Lower leg skin (tissue), 4 donors: ENCODE measurements around the gene SHKBP1. TPM values are rescaled to one million over a fixed set of nuclear protein-coding genes. Genes with fewer than 3 reads are reported as not detected.

ENCODE experiments used
- DNase-seq, 2 donors: peaks; one replicate each; pipeline ENCODE4 v3.0.0-alpha.2; 2019; ENCODE audit warnings: low spot score in 2 of 2
- H3K4me3 ChIP-seq: fragments of 200-600 bp; sonication (generic); 2 replicates; pipeline ENCODE4 v1.5.1; 2017; ENCODE audit warnings: mild to moderate bottlenecking, low read depth; ENCODE audit not compliant: poor library complexity, severe bottlenecking
- POLR2A ChIP-seq, 2 donors: fragments of 450-650 bp; IDR thresholded peaks; one replicate each; pipeline ENCODE4 v1.6.1; 2016 to 2017; ENCODE audit warnings: antibody characterized with exemption in 2 of 2, mild to moderate bottlenecking in 1 of 2, moderate library complexity in 1 of 2
- WGBS, 2 donors: methylation state at CpG; one replicate each; pipeline ENCODE4 v1.1.5; 2018; 5-methylcytosine and 5-hydroxymethylcytosine counted together
- intact Hi-C: fragments of 100-400 bp; cut with DNase I; formaldehyde crosslinking; loops from one replicate; pipeline ENCODE4 v1.15.0; 2023; ENCODE audit warnings: low total_unique reads
- total RNA-seq, 4 donors: library from RNA; depleted of rRNA; stranded (reverse); fragments of >200 nt; gene quantifications; one replicate each; pipeline ENCODE4 v1.1.0, GENCODE V29; 2016
- TF ChIP-seq, protein P1 (sequence below), 3 donors: fragments of 450-650 bp; IDR thresholded peaks; one replicate each; pipeline ENCODE4 v1.5.1; 2016; ENCODE audit warnings: antibody characterized with exemption in 3 of 3, mild to moderate bottlenecking in 3 of 3, moderate library complexity in 2 of 3

SHKBP1 gene
- total RNA-seq, 4 donors from 2014 or later, result 39.6 to 53.4 (median 43.0) TPM

DNA sequence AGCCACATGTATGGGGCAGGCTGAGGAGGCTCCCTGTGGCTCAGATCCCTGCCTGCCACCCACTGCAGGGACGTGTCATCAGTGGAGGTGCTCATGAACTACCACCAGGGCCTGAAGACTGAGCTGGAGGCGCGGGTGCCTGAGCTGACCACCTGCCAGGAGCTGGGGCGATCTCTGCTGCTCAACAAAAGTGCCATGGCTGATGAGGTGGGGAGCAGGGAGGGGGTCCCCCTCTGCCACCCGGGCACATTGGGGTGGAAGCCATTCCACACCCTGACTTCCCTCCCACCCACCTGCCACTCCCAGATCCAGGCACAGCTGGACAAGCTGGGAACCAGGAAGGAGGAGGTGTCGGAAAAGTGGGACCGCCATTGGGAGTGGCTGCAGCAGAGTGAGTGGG lies 11.3 kb upstream of the SHKBP1 start:
- TF ChIP-seq, protein P1, sequence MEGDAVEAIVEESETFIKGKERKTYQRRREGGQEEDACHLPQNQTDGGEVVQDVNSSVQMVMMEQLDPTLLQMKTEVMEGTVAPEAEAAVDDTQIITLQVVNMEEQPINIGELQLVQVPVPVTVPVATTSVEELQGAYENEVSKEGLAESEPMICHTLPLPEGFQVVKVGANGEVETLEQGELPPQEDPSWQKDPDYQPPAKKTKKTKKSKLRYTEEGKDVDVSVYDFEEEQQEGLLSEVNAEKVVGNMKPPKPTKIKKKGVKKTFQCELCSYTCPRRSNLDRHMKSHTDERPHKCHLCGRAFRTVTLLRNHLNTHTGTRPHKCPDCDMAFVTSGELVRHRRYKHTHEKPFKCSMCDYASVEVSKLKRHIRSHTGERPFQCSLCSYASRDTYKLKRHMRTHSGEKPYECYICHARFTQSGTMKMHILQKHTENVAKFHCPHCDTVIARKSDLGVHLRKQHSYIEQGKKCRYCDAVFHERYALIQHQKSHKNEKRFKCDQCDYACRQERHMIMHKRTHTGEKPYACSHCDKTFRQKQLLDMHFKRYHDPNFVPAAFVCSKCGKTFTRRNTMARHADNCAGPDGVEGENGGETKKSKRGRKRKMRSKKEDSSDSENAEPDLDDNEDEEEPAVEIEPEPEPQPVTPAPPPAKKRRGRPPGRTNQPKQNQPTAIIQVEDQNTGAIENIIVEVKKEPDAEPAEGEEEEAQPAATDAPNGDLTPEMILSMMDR (IDR thresholded peaks at IDR 0.05), result no peak
- TF ChIP-seq POLR2A (IDR thresholded peaks at IDR 0.05), result no peak
- intact Hi-C loops, result no loop called here
- WGBS, 2 donors, result 65 to 66% methylated on average over 7 of the region's 7 CpGs
- DNase-seq, result no peak
- no peak overlapping the region for H3K4me3 ChIP-seq

DNA sequence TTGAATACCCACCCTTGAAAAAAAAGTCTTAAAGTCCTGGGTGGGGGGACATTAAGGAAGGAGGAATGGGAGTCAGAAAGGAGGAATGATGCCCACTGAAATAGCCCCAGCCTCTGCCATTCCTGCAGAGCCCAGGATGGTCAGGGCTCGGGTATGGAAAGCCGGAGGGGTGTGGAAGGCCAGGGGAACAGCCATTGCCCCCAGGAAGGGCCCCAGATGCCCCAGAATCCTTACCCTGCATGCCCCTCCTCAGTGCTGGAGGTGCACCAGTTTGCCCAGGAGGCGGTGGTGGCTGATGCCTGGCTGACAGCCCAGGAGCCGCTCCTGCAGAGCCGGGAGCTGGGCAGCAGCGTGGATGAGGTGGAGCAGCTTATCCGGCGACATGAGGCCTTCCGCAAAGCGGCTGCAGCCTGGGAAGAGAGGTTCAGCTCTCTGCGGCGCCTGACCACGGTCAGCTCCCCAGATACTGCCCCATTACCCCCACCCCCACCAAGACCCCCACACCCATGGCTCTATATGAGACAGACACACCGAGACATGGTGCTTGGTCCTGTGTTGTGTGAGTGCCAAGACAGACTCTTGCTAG lies 10.7 kb upstream of the SHKBP1 start:
- no peak for TF ChIP-seq POLR2A (IDR thresholded peaks at IDR 0.05)
- TF ChIP-seq, protein P1 (IDR thresholded peaks at IDR 0.05), result no peak
- intact Hi-C loops, result no loop called here
- WGBS, 2 donors, result 46 to 74% methylated on average over 13 to 14 of the region's 14 CpGs
- no peak overlapping the region for H3K4me3 ChIP-seq
- no peak for DNase-seq

DNA sequence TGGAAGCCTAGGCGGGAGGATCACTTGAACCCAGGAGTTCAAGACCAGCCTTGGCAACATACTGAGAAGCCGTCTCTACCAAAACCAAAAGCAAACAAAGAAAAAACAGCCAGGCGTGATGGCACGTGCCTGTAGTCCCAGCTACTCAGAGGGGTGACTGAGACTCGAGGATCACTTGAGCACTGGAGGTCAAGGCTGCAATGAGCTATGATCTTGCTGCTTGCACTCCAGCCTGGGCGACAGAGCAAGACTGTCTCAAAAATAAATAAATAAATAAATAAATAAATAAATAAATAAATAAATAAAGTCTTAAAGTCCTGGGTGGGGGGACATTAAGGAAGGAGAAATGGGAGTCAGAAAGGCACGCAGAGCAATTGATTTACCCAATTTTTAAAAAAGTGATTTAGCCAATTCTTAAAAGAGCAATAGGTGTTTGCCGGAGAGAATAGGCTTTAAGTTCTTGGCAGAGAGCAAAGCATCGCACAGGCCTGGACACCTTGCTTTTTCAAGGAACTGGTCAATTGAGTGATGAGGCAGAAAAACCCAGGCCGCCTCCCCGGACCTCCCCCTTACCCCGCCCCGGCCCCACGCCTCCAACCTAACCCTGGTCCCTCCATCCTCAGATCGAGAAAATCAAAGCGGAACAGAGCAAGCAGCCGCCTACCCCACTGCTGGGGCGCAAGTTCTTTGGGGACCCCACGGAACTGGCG lies 9.5 kb upstream of the SHKBP1 start:
- 33 to 36% methylated on average over 20 of the region's 20 CpGs for WGBS, 2 donors
- intact Hi-C loops, result no loop called here
- no peak overlapping the region for H3K4me3 ChIP-seq

DNA sequence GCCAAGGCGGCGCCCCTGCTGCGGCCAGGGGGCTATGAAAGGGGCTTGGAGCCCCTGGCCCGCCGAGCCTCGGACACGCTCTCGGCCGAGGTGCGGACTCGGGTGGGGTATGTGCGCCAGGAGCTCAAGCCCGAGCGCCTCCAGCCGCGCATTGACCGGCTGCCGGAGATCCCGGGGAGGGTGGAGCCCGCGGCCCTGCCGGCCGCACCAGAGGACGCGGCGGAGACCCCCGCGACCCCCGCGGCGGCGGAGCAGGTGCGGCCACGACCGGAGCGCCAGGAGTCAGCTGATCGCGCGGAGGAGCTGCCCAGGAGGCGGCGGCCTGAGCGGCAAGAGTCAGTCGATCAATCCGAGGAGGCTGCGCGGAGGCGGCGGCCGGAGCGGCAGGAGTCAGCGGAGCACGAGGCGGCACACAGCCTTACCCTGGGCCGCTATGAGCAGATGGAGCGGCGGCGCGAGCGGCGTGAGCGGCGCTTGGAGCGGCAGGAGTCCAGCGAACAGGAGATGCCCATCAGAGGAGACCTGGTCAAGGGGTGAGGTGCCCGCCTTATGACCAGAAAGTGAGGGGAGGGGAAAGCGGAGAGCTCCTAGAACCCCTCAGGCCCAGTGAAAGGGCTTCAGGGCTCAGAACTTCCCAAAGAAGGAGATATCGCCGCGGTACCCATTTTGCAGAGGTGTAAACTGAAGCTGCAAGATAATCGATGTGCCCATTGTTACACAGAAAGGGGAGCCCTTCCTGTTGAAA lies 8.8 kb upstream of the SHKBP1 start:
- no peak for DNase-seq
- no peak overlapping the region for H3K4me3 ChIP-seq
- WGBS, 2 donors, result 11 to 21% methylated on average over 28 to 43 of the region's 70 CpGs
- intact Hi-C loops, result no loop called here
- TF ChIP-seq, protein P1 (IDR thresholded peaks at IDR 0.05), result no peak
- no peak for TF ChIP-seq POLR2A (IDR thresholded peaks at IDR 0.05)

More for the DNA sequence above, 9.5 kb upstream of the SHKBP1 start:
- TF ChIP-seq POLR2A (IDR thresholded peaks at IDR 0.05), result no peak
- TF ChIP-seq, protein P1 (IDR thresholded peaks at IDR 0.05), result no peak
- DNase-seq, result no peak

DNA sequence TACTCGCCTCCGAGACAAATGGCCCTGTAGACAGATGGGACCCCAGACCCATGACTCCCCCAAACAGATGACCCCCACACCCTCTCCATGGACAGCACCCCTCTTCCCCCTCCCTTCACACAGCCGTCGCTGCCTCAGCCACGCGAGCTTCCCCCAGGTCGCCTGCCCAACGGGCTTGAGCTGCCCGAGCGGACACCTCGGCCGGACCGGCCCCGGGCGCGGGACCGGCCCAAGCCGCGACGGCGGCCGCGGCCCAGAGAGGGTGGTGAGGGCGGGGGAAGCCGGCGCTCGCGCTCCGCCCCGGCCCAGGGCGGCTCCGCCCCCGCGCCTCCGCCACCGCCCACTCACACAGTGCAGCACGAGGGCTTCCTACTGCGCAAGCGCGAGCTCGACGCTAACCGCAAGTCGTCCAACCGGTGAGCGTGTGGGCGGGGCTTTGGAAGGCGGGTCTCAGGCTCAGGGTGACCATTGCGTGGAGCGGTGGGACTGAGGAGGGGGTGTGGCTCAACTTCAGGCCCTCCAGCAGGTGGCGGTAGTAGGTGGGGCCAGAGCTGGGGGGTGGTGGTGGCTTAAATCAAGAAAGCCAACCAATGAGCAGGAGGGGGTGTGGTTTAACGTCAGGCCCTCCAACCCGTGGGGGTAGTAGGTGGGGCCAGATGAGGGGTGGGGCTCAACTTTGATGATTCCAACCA lies 6.2 kb upstream of the SHKBP1 start:
- WGBS, 2 donors, result 1 to 2% methylated on average over 36 to 41 of the region's 53 CpGs
- peak; percentile 98 to 99 for DNase-seq
- intact Hi-C loops, result no loop called here
- TF ChIP-seq POLR2A (IDR thresholded peaks at IDR 0.05), result no peak
- TF ChIP-seq, protein P1 (IDR thresholded peaks at IDR 0.05), result no peak
- H3K4me3 ChIP-seq, result no peak overlapping the region
